ENCODE data around the gene COX8A. TPM values are rescaled to one million over a fixed set of nuclear protein-coding genes. Genes with fewer than 3 reads are reported as not detected.

Gene COX8A
- total and polyA plus RNA-seq, 2 of the 13 experiments (the other 11 are each of a cell fraction or from before 2014, with no cell fraction given): 202 to 406 TPM

GRCh38 chr11:64007629-64008282 lies 33.3 kb downstream of the COX8A start (continued):
- TF ChIP-seq ZBTB25 (CRISPR knock-in tag; IDR thresholded peaks at IDR 0.05) (peak; percentile 79; the same call in 1 of the 2 replicates), POGK (CRISPR knock-in tag; conservative IDR thresholded peaks at IDR 0.05) (peak; percentile 77), ZFP90 (CRISPR knock-in tag; IDR thresholded peaks at IDR 0.05; ENCODE audit: borderline replicate concordance) (peak; percentile 84; the same call in 1 of the 2 replicates), CBFB (CRISPR knock-in tag; IDR thresholded peaks at IDR 0.05) (peak; percentile 64; the same call in 1 of the 2 replicates), ZBTB33 (CRISPR knock-in tag; IDR thresholded peaks at IDR 0.05) (peak; percentile 35; the same call in 1 of the 2 replicates), ZNF644 (CRISPR knock-in tag; IDR thresholded peaks at IDR 0.05; ENCODE audit: low read depth) (no peak), POLR2G (IDR thresholded peaks at IDR 0.05; ENCODE audit: low read depth, low read length) (peak; percentile 81), FOXA1 (IDR thresholded peaks at IDR 0.05) (no peak), FOXA1 (CRISPR knock-in tag; IDR thresholded peaks at IDR 0.05) (0 out of 2 replicates have a peak, but pooled peaks have one; percentile 15), ZNF124 (CRISPR knock-in tag; IDR thresholded peaks at IDR 0.05) (peak; percentile 94), MXD3 (CRISPR knock-in tag; IDR thresholded peaks at IDR 0.05) (peak; percentile 33; the same call in 1 of the 2 replicates), GTF3A (CRISPR knock-in tag; conservative IDR thresholded peaks at IDR 0.05) (no peak), PITX1 (CRISPR knock-in tag; IDR thresholded peaks at IDR 0.05) (peak; percentile 96), NFYB (CRISPR knock-in tag; IDR thresholded peaks at IDR 0.05) (0 out of 2 replicates have a peak, but pooled peaks have one; percentile 24), ARNTL (CRISPR knock-in tag; IDR thresholded peaks at IDR 0.05) (peak; percentile 87), ZBTB4 (CRISPR knock-in tag; IDR thresholded peaks at IDR 0.05; ENCODE audit: borderline replicate concordance) (peak; percentile 69; the same call in 1 of the 2 replicates), BCL6 (CRISPR knock-in tag; IDR thresholded peaks at IDR 0.05) (peak; percentile 84), HMGXB4 (CRISPR knock-in tag; IDR thresholded peaks at IDR 0.05; ENCODE audit: borderline replicate concordance in 1 of 2, low read depth in 1 of 2) (peak; percentile 28 to 34; a peak in 2 of 4 replicates)

Data from HepG2 (cell line).